ENCODE measurements around the gene MATCAP1.

The MATCAP1 gene

GRCh38 chr16:67170949-67171649, 12.7 kb downstream of the MATCAP1 start:
- DNase-seq: no peak

DNA sequence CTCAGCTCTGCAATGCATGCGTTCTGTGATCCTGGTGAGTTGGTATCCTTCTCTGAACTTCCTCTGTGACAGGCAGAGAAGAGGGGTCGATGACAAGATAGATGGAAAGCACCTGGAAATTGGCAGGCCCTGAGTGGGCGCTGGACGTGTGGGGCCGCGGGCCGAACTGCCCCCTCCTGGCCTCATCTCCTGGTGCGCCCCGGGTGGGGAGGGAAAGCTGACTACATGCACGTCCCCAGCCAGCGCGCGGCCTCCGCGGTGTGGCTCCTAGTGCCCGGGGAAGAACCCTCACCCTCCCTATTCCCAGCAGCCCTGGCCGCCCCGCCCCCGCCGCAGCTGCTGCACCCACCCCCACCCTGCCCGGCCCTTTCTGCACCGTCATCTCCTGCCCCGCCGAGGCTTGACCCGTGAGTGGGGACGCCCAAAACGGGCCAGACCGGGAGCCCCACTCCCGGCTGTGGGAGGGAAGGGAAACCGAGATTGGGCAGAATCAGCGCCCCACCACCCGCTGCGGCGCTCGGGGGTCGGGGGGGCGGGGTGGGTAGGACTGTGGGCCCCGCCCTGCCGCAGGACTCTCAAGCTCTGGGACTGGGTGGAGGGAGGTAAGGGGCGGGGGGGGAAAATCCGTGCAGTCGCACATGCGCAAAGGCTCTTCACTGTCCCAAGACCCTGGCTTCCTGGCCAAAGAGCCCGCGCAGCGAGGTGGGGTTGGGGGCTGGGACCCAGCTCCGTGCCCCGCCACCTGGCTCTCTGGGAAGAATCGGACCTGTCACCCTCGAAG, 13.4 kb downstream of the MATCAP1 start, which contains the start of gene NOL3:
TSS of gene NOL3 (plus strand) at position 371 of the 781 bp plus-strand sequence.
- peak; percentile 52 for DNase-seq

DNA sequence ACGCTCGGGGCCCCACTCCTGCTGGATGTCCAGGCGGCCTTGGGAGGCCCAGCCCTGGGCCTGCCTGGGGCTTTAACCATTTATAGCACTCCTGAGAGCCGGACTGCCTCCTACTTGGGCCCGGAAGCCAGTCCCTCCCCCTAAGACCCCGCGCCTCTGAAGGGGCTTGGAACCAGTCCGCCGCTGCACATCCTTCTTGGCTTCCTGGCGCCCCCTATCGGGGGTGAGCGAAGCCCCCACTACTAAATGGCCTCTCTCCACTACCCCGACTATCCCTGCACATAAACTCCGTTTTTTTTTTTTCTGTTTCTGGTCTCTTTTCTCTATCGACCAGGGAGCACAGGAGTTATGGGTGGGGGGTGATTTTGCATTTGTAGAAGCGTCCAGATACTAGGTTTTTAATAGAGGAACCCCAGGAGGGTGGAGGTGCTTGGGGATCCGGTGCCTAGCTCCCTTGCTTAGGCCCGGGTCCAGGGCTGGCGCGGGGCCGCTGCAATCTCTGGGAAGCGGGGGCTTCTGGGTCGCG, 14.1 kb downstream of the MATCAP1 start:
- DNase-seq: no peak

DNA sequence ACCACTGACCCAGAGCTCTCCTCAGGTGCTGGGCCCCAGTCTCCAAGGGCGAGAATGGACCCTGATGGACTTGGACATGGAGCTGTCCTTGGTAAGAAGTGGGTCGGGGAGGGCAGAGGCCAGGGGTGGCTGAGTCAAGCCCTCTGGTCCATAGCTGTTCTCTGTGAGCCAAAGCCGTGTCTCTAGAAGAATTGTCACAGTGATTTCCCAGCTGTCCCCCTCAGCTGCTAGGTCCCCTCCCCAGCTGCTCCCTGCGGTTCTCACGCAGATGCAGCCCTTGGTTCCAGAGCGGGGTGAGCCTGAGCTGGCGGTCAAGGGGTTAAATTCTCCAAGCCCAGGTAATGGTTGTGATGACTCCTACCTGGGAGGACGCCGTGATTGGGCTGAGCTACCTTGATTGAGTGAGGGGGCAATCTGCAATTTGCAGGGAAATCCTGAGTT, 14.7 kb downstream of the MATCAP1 start:
- no peak for DNase-seq

GRCh38 chr16:67167588-67167987, 16.2 kb downstream of the MATCAP1 start:
- DNase-seq: no peak

- DNase-seq: no peak
These were observed 17.1 kb downstream of the MATCAP1 start for GRCh38 chr16:67166598-67167168.

- no peak for DNase-seq
These were observed 17.6 kb downstream of the MATCAP1 start for GRCh38 chr16:67166110-67166547.

- no peak for DNase-seq
These were observed 18.4 kb downstream of the MATCAP1 start for GRCh38 chr16:67165121-67166078.

DNA sequence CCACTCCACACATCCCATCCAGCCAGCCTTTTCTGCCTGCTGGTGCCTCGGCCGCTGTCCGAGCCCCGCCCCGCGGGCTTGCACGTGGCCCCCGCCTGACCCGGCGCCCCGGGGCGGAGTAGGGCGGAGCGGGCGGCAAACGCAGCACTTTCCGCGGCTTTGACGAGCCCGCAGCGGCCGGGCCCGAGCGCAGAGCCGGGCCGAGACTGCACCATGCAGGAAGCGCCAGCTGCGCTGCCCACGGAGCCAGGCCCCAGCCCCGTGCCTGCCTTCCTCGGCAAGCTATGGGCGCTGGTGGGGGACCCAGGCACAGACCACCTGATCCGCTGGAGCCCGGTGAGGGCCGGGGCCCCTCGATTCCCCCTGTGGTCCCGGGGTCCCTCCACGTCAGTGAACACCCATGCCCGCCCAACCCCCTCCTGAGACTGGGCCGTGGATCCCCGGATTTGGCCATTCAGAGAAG, 19.1 kb downstream of the MATCAP1 start, which contains the start of gene HSF4:
TSS of gene HSF4 (plus strand) at position 147 of the 463 bp plus-strand sequence. CDS start at position 214, 67 bp downstream.
- DNase-seq: no peak

DNA sequence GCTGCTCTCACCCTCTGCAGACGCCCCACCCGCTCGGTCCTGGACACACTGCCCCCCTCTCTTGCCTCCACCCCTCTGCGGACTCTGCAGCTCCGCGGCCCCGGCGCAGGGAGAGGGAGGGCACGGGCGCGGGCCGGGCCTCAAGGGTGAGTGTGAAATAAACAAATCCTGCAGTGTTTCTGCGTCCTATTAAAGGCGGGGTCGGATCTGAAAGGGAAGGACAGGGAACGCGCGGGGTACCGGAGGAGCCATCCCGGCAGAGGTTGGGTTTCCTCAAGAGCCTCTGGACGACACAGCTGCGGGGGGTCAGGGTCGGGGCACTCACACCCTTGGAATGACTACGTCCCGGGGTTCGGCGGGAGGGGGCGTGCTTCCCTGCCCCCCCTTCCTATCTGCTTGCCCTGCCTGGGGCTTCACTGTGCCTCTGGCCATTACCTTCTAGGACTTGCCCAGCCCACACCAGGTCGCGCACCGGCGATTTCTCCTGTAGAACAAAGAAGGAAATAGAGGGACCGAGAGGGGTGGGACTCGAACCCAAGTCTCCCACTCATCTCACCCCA, 19.7 kb downstream of the MATCAP1 start:
- DNase-seq: no peak

DNA sequence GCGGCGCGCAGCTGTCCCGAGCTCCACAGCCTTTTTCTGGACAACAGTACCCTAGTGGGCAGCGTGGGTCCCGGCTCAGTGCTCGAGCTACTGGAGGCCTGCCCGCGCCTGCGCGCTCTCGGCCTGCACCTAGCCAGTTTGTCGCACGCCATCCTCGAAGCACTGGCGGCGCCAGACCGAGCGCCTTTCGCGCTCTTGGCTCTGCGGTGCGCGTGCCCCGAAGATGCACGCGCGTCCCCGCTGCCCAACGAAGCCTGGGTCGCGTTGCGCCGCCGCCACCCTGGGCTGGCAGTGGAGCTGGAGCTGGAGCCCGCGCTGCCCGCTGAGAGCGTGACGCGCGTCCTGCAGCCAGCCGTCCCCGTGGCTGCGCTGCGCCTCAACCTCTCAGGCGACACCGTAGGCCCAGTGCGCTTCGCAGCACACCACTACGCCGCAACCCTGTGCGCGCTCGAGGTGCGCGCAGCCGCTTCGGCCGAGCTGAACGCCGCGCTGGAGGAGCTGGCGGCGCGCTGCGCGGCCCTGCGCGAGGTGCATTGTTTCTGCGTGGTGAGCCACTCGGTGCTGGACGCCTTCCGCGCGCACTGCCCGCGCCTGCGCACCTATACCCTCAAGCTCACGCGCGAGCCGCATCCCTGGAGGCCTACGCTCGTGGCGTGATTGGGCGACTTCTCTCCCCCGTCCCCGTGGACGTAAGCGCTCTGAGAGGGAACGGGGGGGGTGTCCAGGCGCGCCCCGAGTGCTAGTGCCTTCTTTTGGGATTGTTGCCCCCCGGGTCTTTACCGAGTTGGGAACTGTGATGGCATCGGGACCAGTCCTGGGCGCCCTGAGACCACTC, 20.4 kb downstream of the MATCAP1 start:
- peak; percentile 70 for DNase-seq

GRCh38 chr16:67162506-67163163, 21.1 kb downstream of the MATCAP1 start:
- DNase-seq: no peak

DNA sequence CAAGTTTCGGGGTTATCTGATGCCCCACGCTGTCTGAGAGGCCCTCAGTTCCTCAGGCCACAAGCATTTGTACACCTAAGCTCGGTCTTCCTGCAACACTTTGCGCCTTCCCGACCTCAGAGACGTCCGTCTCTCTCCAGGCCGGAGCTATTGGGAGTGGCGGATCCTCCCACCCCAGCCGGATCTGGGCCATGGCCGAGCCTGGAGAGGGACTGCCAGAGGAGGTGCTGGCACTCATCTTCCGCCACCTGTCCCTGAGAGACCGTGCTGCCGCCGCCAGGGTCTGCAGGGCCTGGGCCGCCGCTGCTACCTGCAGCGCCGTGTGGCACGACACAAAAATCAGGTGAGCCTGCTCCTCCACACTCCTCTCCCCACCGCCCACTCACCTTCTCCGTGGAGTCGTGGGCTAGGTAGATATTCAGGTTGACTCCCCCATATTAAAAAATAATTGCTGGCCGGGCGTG, 22.1 kb downstream of the MATCAP1 start:
- no peak for DNase-seq

- DNase-seq: no peak
These were observed 24.8 kb downstream of the MATCAP1 start for GRCh38 chr16:67158637-67159600.

GRCh38 chr16:67157892-67158635, 25.7 kb downstream of the MATCAP1 start:
- DNase-seq: no peak

- DNase-seq: no peak
These were observed 26.5 kb downstream of the MATCAP1 start for GRCh38 chr16:67157106-67157748.

- no peak for DNase-seq
These were observed 27.5 kb downstream of the MATCAP1 start for GRCh38 chr16:67156143-67156844.
